HepG2 (cell line): Measurements from ENCODE around the gene FMNL2.
"Not testable (repeated sequence)": the region's sequence is repeated elsewhere in the genome, so short reads cannot be mapped to it uniquely, and the experiment has no call there.

ENCODE experiments used
- GABPA ChIP-seq, 2 experiments: IDR thresholded peaks; 2 replicates each; pipeline ENCODE4 v1.6.1; 2011 to 2016; ENCODE audit warnings: low read depth in 2 of 2, low read length in 1 of 2, missing biosample characterization in 1 of 2, missing genetic modification characterization in 1 of 2
- MAFF ChIP-seq: IDR thresholded peaks from 2 replicates; pipeline ENCODE4 v1.6.1; 2011; ENCODE audit warnings: low read depth, low read length, improper control_type of control experiment
- ZNF33B ChIP-seq: sonication (generic); formaldehyde crosslinking; IDR thresholded peaks from 2 replicates; pipeline ENCODE4 v1.5.1; 2020; ENCODE audit warnings: mild to moderate bottlenecking, missing genetic modification reagents
- ZNF678 ChIP-seq: sonication (generic); formaldehyde crosslinking; IDR thresholded peaks from 2 replicates; pipeline ENCODE4 v1.4.0; 2020; ENCODE audit warnings: mild to moderate bottlenecking, missing genetic modification reagents
- ZNF691 ChIP-seq: sonication (generic); formaldehyde crosslinking; IDR thresholded peaks from 2 replicates; pipeline ENCODE4 v1.4.0; 2020; ENCODE audit warnings: missing genetic modification reagents, low read depth, mild to moderate bottlenecking, borderline replicate concordance
- TF ChIP-seq, protein P1 (sequence below): IDR thresholded peaks from 2 replicates; pipeline ENCODE4 v1.6.1; 2012; ENCODE audit warnings: low read depth, low read length, improper control_type of control experiment

DNA sequence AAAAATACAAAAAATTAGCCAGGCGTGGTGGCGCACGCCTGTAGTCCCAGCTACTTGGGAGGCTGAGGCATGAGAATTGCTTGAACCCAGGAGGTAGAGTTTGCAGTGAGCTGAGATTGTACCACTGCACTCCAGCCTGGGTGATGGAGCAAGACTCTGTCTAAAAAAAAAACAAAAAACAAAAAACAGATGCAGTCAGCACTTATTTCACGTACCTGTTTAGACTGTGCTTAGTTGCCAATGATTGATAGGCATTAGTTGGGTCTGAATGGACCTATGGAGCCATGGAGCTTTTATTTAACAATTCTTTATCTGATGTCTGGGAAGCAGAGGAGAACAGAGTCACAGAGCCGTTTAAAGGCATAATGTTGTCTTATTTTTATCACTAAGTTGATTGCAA is 139.5 kb downstream of the FMNL2 start:
- TF ChIP-seq ZNF678 (CRISPR knock-in tag); GABPA (IDR thresholded peaks at IDR 0.05; ENCODE audit: low read depth, low read length); GABPA (CRISPR knock-in tag; IDR thresholded peaks at IDR 0.05; ENCODE audit: low read depth); ZNF691 (CRISPR knock-in tag): not testable (repeated sequence)
- TF ChIP-seq MAFF (peak; percentile 56), ZNF33B (CRISPR knock-in tag) (peak; percentile 36; the same call in 1 of the 2 replicates)
- TF ChIP-seq, protein P1, sequence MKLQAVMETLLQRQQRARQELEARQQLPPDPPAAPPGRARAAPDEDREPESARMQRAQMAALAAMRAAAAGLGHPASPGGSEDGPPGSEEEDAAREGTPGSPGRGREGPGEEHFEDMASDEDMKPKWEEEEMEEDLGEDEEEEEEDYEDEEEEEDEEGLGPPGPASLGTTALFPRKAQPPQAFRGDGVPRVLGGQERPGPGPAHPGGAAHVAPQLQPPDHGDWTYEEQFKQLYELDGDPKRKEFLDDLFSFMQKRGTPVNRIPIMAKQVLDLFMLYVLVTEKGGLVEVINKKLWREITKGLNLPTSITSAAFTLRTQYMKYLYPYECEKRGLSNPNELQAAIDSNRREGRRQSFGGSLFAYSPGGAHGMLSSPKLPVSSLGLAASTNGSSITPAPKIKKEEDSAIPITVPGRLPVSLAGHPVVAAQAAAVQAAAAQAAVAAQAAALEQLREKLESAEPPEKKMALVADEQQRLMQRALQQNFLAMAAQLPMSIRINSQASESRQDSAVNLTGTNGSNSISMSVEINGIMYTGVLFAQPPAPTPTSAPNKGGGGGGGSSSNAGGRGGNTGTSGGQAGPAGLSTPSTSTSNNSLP = not testable (repeated sequence)
